Measurements from ENCODE around the gene OR5P2. TPM values are rescaled to one million over a fixed set of nuclear protein-coding genes. Genes with fewer than 3 reads are reported as not detected.
"Not testable (repeated sequence)": the region's sequence is repeated elsewhere in the genome, so short reads cannot be mapped to it uniquely, and the experiment has no call there.

OR5P2 gene
- not detected for polyA plus RNA-seq (2012; ENCODE audit: missing spikeins)

GRCh38 chr11:7796842-7797241 lies at the start of gene OR5P2:
TSS of gene OR5P2 (minus strand) at chr11:7796942. CDS start at chr11:7796942, 0 bp downstream.
- TF ChIP-seq TAF1 (IDR thresholded peaks at IDR 0.05; ENCODE audit: borderline replicate concordance, low read depth, low read length) (no peak), POLR2AphosphoS5 (IDR thresholded peaks at IDR 0.05; ENCODE audit: low read depth, low read length) (no peak), POLR2A (IDR thresholded peaks at IDR 0.05; ENCODE audit: low read depth, low read length) (no peak)
- FAIRE-seq (no peak), DNase-seq (ENCODE audit: insufficient read length) (no peak)

- DNase-seq (ENCODE audit: insufficient read length) = no peak
- TF ChIP-seq POLR2AphosphoS5 (IDR thresholded peaks at IDR 0.05; ENCODE audit: low read depth, low read length) (no peak), TAF1 (IDR thresholded peaks at IDR 0.05; ENCODE audit: borderline replicate concordance, low read depth, low read length) (no peak), POLR2A (IDR thresholded peaks at IDR 0.05; ENCODE audit: low read depth, low read length) (no peak)
- FAIRE-seq = no peak
These were observed 49.3 kb upstream of the OR5P2 start for GRCh38 chr11:7846003-7846402.

- DNase-seq (ENCODE audit: insufficient read length) (no peak), FAIRE-seq (no peak)
- TF ChIP-seq TAF1 (IDR thresholded peaks at IDR 0.05; ENCODE audit: borderline replicate concordance, low read depth, low read length) = no peak
- no peak for TF ChIP-seq POLR2A (IDR thresholded peaks at IDR 0.05; ENCODE audit: low read depth, low read length)
- TF ChIP-seq POLR2AphosphoS5 (IDR thresholded peaks at IDR 0.05; ENCODE audit: low read depth, low read length) = no peak
These were observed 48.2 kb upstream of the OR5P2 start for GRCh38 chr11:7844986-7845385.

- FAIRE-seq = no peak
- TF ChIP-seq TAF1 (IDR thresholded peaks at IDR 0.05; ENCODE audit: borderline replicate concordance, low read depth, low read length) = no peak
- DNase-seq (ENCODE audit: insufficient read length) = no peak
These were observed 47.8 kb upstream of the OR5P2 start for GRCh38 chr11:7844521-7844920.

GRCh38 chr11:7840578-7840977 lies 43.8 kb upstream of the OR5P2 start:
- no peak for DNase-seq (ENCODE audit: insufficient read length)
- TF ChIP-seq TAF1 (IDR thresholded peaks at IDR 0.05; ENCODE audit: borderline replicate concordance, low read depth, low read length) = no peak
- no peak for TF ChIP-seq POLR2AphosphoS5 (IDR thresholded peaks at IDR 0.05; ENCODE audit: low read depth, low read length)
- no peak for TF ChIP-seq POLR2A (IDR thresholded peaks at IDR 0.05; ENCODE audit: low read depth, low read length)
- no peak for FAIRE-seq

- FAIRE-seq (no peak), DNase-seq (ENCODE audit: insufficient read length) (no peak)
- no peak for TF ChIP-seq POLR2AphosphoS5 (IDR thresholded peaks at IDR 0.05; ENCODE audit: low read depth, low read length)
These were observed 36.8 kb upstream of the OR5P2 start for GRCh38 chr11:7833527-7833926.

GRCh38 chr11:7830740-7831139 lies 34.0 kb upstream of the OR5P2 start, which contains the start of gene OR5P3:
TSS of gene OR5P3 (minus strand) at chr11:7830840.
- FAIRE-seq (no peak), DNase-seq (ENCODE audit: insufficient read length) (no peak)
- TF ChIP-seq TAF1 (IDR thresholded peaks at IDR 0.05; ENCODE audit: borderline replicate concordance, low read depth, low read length) (no peak), POLR2AphosphoS5 (IDR thresholded peaks at IDR 0.05; ENCODE audit: low read depth, low read length) (no peak), POLR2A (IDR thresholded peaks at IDR 0.05; ENCODE audit: low read depth, low read length) (no peak)

GRCh38 chr11:7826324-7826723 lies 29.6 kb upstream of the OR5P2 start:
- DNase-seq (ENCODE audit: insufficient read length) (no peak), FAIRE-seq (no peak)
- no peak for TF ChIP-seq POLR2AphosphoS5 (IDR thresholded peaks at IDR 0.05; ENCODE audit: low read depth, low read length)
- TF ChIP-seq TAF1 (IDR thresholded peaks at IDR 0.05; ENCODE audit: borderline replicate concordance, low read depth, low read length) = no peak
- TF ChIP-seq POLR2A (IDR thresholded peaks at IDR 0.05; ENCODE audit: low read depth, low read length) = no peak

- DNase-seq (ENCODE audit: insufficient read length); FAIRE-seq: not testable (repeated sequence)
These were observed 23.7 kb upstream of the OR5P2 start for GRCh38 chr11:7820417-7820816.

GRCh38 chr11:7814897-7815296 lies 18.2 kb upstream of the OR5P2 start:
- FAIRE-seq; DNase-seq (ENCODE audit: insufficient read length): not testable (repeated sequence)

- DNase-seq (ENCODE audit: insufficient read length); FAIRE-seq: not testable (repeated sequence)
These were observed 13.6 kb upstream of the OR5P2 start for GRCh38 chr11:7810301-7810700.

GRCh38 chr11:7793233-7793632 lies 3.5 kb downstream of the OR5P2 start:
- DNase-seq (ENCODE audit: insufficient read length) = no peak

GRCh38 chr11:7787239-7787638 lies 9.5 kb downstream of the OR5P2 start:
- DNase-seq (ENCODE audit: insufficient read length) = no peak
- no peak for TF ChIP-seq POLR2AphosphoS5 (IDR thresholded peaks at IDR 0.05; ENCODE audit: low read depth, low read length)
- no peak for TF ChIP-seq TAF1 (IDR thresholded peaks at IDR 0.05; ENCODE audit: borderline replicate concordance, low read depth, low read length)
- no peak for TF ChIP-seq POLR2A (IDR thresholded peaks at IDR 0.05; ENCODE audit: low read depth, low read length)
- FAIRE-seq = no peak

More at GRCh38 chr11:7793233-7793632, 3.5 kb downstream of the OR5P2 start:
- FAIRE-seq = no peak
- no peak for TF ChIP-seq POLR2AphosphoS5 (IDR thresholded peaks at IDR 0.05; ENCODE audit: low read depth, low read length)
- no peak for TF ChIP-seq POLR2A (IDR thresholded peaks at IDR 0.05; ENCODE audit: low read depth, low read length)
- no peak for TF ChIP-seq TAF1 (IDR thresholded peaks at IDR 0.05; ENCODE audit: borderline replicate concordance, low read depth, low read length)

GRCh38 chr11:7775689-7776088 lies 21.1 kb downstream of the OR5P2 start:
- no peak for FAIRE-seq

GRCh38 chr11:7764301-7764700 lies 32.4 kb downstream of the OR5P2 start:
- FAIRE-seq; DNase-seq (ENCODE audit: insufficient read length): not testable (repeated sequence)

More at GRCh38 chr11:7775689-7776088, 21.1 kb downstream of the OR5P2 start:
- TF ChIP-seq POLR2AphosphoS5 (IDR thresholded peaks at IDR 0.05; ENCODE audit: low read depth, low read length) (no peak), TAF1 (IDR thresholded peaks at IDR 0.05; ENCODE audit: borderline replicate concordance, low read depth, low read length) (no peak), POLR2A (IDR thresholded peaks at IDR 0.05; ENCODE audit: low read depth, low read length) (no peak)
- no peak for DNase-seq (ENCODE audit: insufficient read length)

Data from GM12892 (cell line).